Measurements from ENCODE around the gene SMTNL2. TPM values are rescaled to one million over a fixed set of nuclear protein-coding genes. Genes with fewer than 3 reads are reported as not detected.

Gene SMTNL2
- total RNA-seq, 1 donor from 2014 or later, result 0.46 TPM

DNA sequence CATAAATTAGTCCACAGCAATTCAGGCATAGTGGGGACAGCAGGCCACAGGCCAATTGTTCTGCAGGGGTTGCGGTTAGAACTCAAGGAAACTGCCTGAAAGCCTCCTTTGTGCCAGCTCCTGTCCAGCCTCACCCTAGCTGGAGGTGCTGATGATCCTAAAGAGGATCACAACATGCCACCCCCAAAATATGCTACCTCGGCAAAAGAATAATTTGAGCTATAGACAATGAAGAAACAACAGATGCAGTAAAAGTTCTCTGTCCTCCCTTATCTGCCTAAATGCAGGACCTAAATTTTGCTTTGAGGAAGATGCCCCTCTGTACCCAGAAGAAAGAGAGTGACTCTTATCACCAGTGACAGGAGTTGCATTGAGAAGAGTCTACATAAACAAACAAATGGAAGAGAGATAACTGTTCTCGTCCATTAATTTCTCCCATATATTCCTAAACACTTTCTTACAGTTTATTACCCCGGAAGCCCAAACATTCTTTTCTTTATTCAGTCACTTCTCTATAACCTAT is 42.5 kb downstream of the SMTNL2 start:
- DNase-seq (ENCODE audit: low read depth), result no peak
- TF ChIP-seq, protein P1, sequence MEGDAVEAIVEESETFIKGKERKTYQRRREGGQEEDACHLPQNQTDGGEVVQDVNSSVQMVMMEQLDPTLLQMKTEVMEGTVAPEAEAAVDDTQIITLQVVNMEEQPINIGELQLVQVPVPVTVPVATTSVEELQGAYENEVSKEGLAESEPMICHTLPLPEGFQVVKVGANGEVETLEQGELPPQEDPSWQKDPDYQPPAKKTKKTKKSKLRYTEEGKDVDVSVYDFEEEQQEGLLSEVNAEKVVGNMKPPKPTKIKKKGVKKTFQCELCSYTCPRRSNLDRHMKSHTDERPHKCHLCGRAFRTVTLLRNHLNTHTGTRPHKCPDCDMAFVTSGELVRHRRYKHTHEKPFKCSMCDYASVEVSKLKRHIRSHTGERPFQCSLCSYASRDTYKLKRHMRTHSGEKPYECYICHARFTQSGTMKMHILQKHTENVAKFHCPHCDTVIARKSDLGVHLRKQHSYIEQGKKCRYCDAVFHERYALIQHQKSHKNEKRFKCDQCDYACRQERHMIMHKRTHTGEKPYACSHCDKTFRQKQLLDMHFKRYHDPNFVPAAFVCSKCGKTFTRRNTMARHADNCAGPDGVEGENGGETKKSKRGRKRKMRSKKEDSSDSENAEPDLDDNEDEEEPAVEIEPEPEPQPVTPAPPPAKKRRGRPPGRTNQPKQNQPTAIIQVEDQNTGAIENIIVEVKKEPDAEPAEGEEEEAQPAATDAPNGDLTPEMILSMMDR (IDR thresholded peaks at IDR 0.05; ENCODE audit: insufficient read depth, low read length, poor library complexity, severe bottlenecking), result no peak
- H3K4me3 ChIP-seq (ENCODE audit: low read depth, low read length), result no peak overlapping the region
- H3K27me3 ChIP-seq (ENCODE audit: control insufficient read depth, insufficient read depth, low read length), result peaks cover 5% of the 10 kb centered on the region
- no peaks in the 10 kb centered on the region for H3K36me3 ChIP-seq (ENCODE audit: control insufficient read depth, insufficient read depth, low read length)

DNA sequence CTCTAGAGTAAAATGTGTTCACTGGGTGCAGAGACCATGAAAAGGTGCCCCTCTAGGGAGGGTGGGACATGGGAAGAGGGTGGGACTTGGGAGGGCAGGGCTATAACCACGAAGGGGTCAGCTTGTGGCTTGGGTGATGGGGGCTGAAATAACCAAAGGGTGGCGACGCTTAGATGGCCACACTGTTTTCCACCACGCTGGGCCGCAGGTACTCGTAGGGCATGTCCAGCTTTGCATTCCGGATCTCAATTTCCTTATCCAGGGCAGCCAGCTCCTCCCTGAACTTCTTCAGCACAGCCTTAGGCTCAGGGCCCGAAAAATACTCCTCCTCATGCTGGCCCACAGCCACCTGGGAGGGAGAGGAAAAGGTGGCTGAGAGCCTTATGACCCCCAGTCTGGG is 47.1 kb downstream of the SMTNL2 start:
- Histone ChIP-seq H3K36me3 (ENCODE audit: control insufficient read depth, insufficient read depth, low read length) (no peaks in the 10 kb centered on the region), H3K27me3 (ENCODE audit: control insufficient read depth, insufficient read depth, low read length) (peaks cover 11% of the 10 kb centered on the region), H3K4me3 (ENCODE audit: low read depth, low read length) (no peak overlapping the region)
- TF ChIP-seq, protein P1 (IDR thresholded peaks at IDR 0.05; ENCODE audit: insufficient read depth, low read length, poor library complexity, severe bottlenecking), result no peak
- DNase-seq (ENCODE audit: low read depth), result no peak

DNA sequence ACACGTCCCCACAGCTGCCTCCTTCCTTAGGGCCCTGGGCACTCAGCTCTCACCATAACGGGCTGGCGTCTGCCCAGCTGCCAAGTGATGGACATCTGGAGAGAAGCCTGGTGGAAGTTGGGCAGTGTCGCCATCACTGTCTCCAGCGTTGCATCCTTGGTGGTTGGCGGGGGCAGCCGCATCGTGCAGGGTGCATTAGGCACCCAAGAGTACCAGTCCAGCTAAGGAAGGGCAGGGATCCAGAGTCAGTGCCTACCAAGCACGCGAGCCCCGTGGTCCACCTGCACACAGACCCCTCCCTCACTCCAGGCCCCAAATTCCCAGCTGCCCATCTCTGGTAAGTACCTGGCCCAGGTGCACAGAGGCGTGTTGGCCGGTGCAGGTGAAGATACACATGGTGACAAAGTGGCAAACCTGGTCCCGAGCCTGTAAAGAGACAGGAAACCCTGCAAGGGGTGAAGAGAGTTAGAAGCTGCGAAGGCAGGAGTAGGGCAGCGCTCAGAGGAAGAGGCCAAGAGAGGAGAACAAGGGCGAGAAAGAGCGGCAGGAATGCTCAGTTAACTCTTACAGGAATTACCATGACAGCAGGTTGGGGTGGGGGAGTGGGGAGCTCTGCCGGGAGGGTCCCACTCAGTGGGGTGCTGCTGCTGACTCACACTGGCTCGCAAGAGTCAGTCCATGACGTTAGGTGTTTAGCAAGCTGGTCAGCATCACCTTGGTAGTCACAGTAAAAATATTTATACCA is 47.7 kb downstream of the SMTNL2 start:
- TF ChIP-seq, protein P1 (IDR thresholded peaks at IDR 0.05; ENCODE audit: insufficient read depth, low read length, poor library complexity, severe bottlenecking), result no peak
- Histone ChIP-seq H3K36me3 (ENCODE audit: control insufficient read depth, insufficient read depth, low read length) (no peaks in the 10 kb centered on the region), H3K4me3 (ENCODE audit: low read depth, low read length) (no peak overlapping the region), H3K27me3 (ENCODE audit: control insufficient read depth, insufficient read depth, low read length) (peaks cover 16% of the 10 kb centered on the region)
- peak; percentile 43 for DNase-seq (ENCODE audit: low read depth)

DNA sequence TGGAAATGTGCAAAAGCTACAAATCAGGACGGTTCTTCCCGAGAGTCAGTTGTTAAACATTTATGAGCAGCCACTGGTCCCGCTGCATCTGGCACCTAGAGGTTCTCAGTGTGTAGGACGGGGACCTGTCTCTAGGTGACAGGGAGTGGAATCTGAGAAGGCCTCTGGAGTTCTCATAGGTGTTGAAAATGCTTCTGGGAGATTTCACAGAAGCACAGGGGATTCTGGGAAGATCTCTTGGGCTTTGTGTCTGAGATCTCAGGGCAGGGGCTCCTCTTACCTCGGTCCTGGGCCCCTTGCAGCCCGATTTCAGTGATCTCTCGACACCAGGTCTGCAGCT is 48.2 kb downstream of the SMTNL2 start:
- peaks cover 17% of the 10 kb centered on the region for H3K27me3 ChIP-seq (ENCODE audit: control insufficient read depth, insufficient read depth, low read length)
- no peak for DNase-seq (ENCODE audit: low read depth)
- TF ChIP-seq, protein P1 (IDR thresholded peaks at IDR 0.05; ENCODE audit: insufficient read depth, low read length, poor library complexity, severe bottlenecking), result no peak
- no peaks in the 10 kb centered on the region for H3K36me3 ChIP-seq (ENCODE audit: control insufficient read depth, insufficient read depth, low read length)
- H3K4me3 ChIP-seq (ENCODE audit: low read depth, low read length), result no peak overlapping the region

DNA sequence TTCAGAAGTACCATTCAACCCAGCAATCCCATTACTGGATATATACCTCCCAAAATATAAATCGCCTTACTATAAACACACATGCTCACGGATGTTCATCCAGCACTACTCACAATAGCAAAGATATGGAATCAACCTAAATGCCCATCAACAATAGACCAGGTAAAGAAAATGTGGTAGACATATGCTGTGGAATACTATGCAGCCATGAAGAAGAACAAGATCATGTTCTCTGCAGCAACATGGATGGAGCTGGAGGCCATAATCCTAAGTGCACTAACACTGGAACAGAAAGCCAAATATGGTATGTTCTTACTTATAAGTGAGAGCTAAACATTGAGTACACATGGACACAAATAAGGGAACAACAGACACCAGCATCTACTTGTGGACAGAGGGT is 49.3 kb downstream of the SMTNL2 start:
- Histone ChIP-seq H3K27me3 (ENCODE audit: control insufficient read depth, insufficient read depth, low read length) (peaks cover 20% of the 10 kb centered on the region), H3K36me3 (ENCODE audit: control insufficient read depth, insufficient read depth, low read length) (no peaks in the 10 kb centered on the region), H3K4me3 (ENCODE audit: low read depth, low read length) (no peak overlapping the region)
- no peak for DNase-seq (ENCODE audit: low read depth)
- TF ChIP-seq, protein P1 (IDR thresholded peaks at IDR 0.05; ENCODE audit: insufficient read depth, low read length, poor library complexity, severe bottlenecking), result no peak

DNA sequence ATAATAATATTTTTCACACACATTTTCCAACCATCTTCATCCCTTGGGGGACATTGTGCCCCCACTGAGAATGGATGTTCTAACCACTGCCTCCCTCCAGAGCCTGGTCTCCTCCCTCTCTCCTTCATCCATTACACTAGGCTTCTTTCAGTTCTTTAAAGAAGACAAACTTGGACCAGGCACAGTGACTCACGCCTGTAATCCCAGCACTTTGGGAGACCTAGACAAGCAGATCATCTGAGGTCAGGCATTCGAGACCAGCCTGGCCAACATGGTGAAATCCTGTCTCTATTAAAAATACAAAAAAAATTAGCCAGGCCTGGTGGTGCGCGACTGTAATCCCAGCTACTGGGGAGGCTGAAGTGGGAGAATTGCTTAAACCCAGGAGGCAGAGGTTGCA is 50.6 kb downstream of the SMTNL2 start:
- Histone ChIP-seq H3K27me3 (ENCODE audit: control insufficient read depth, insufficient read depth, low read length) (peaks cover 31% of the 10 kb centered on the region), H3K4me3 (ENCODE audit: low read depth, low read length) (no peak overlapping the region), H3K36me3 (ENCODE audit: control insufficient read depth, insufficient read depth, low read length) (no peaks in the 10 kb centered on the region)
- TF ChIP-seq, protein P1 (IDR thresholded peaks at IDR 0.05; ENCODE audit: insufficient read depth, low read length, poor library complexity, severe bottlenecking), result no peak
- DNase-seq (ENCODE audit: low read depth), result no peak

Measured in kidney epithelial cell (primary cell).